AG04450 (cell line): Measurements from ENCODE around the gene UFSP1. TPM values are rescaled to one million over a fixed set of nuclear protein-coding genes. Genes with fewer than 3 reads are reported as not detected.

Source experiments
- CTCF ChIA-PET: fragments of 300-600, 350-600 bp; formaldehyde crosslinking; extraction: SDS; loops from one replicate; lab custom pipeline; 2022; ENCODE audit warnings: antibody characterized with exemption, inconsistent platforms; lab: Charles Lee
- POLR2A ChIA-PET: fragments of 350-600 bp; formaldehyde crosslinking; extraction: SDS; loops from one replicate; lab custom pipeline; 2021; ENCODE audit warnings: antibody characterized with exemption, inconsistent platforms; lab: Yijun Ruan, JAX
- DNase-seq: peaks from one replicate; pipeline ENCODE4 v3.0.0-alpha.2; 2011; ENCODE audit warnings: low read depth, low spot score
- H3K27ac ChIP-seq: one replicate; pipeline ENCODE4 v1.5.1; 2012; ENCODE audit warnings: low read depth, low read length, control low read depth
- H3K27me3 ChIP-seq: one replicate; pipeline ENCODE4 v1.6.0; 2012; ENCODE audit warnings: low read length; ENCODE audit not compliant: control insufficient read depth, insufficient read depth
- H3K4me3 ChIP-seq: 2 replicates; pipeline ENCODE4 v1.5.1; 2011; ENCODE audit warnings: mild to moderate bottlenecking, low read depth, low read length, control low read depth
- H3K9me3 ChIP-seq: 2 replicates; pipeline ENCODE4 v1.5.1; 2012; ENCODE audit warnings: low read length; ENCODE audit not compliant: control insufficient read depth, insufficient read depth
- polyA plus RNA-seq: library from polyadenylated mRNA; depleted of rRNA; stranded (reverse); fragments of >200 nt; gene quantifications from 2 replicates; pipeline ENCODE4 v1.2.3, GENCODE V29; 2011
- TF ChIP-seq, protein P1 (sequence below): IDR thresholded peaks from 2 replicates; pipeline ENCODE4 v1.5.1; 2011; ENCODE audit warnings: low read depth, low read length, control low read depth, inconsistent platforms

Gene UFSP1
- polyA plus RNA-seq, 1 experiment: 0.48 TPM

DNA sequence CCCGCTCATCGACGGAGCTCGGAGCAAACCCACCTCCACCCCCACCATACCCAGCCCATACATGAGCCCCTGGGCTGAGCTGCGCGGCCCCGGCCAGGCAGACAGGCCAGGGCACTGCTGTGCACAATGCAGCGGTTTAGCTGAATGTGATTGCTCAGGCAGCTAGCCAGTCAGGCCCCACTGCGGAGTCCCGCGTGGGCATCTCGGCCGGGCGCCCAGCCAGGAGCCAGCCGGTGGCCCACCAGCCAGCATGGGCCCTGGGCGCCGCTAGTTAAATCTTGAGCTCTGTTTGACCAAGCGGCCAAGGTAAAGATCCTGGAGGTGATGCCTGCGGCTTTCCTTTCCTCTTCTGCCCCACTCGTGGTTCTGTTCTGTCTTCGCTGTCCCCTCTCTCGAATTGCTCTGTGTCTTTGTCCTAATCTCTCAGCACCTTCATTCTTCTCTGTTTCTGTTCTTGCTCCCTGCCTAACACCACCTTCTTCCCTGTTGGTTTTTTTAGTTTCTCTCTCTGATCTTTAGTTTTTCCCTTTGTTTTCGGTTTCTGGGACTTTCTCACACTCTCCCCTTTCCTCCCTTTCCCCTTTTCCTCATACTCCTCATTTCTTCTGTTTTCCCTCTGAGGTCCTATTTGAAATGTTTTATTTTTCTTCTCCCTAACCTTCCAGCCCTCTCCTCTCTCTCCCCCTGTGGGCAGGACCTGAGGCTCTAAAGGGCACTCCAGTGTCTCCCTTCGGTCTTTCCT is 6.6 kb downstream of the UFSP1 start:
- Histone ChIP-seq H3K27me3 (no peaks in the 10 kb centered on the region), H3K9me3 (peaks cover 8% of the 10 kb centered on the region; the same call in 1 of the 2 replicates), H3K27ac (no peak overlapping the region), H3K4me3 (no peak overlapping the region)
- TF ChIP-seq, protein P1, sequence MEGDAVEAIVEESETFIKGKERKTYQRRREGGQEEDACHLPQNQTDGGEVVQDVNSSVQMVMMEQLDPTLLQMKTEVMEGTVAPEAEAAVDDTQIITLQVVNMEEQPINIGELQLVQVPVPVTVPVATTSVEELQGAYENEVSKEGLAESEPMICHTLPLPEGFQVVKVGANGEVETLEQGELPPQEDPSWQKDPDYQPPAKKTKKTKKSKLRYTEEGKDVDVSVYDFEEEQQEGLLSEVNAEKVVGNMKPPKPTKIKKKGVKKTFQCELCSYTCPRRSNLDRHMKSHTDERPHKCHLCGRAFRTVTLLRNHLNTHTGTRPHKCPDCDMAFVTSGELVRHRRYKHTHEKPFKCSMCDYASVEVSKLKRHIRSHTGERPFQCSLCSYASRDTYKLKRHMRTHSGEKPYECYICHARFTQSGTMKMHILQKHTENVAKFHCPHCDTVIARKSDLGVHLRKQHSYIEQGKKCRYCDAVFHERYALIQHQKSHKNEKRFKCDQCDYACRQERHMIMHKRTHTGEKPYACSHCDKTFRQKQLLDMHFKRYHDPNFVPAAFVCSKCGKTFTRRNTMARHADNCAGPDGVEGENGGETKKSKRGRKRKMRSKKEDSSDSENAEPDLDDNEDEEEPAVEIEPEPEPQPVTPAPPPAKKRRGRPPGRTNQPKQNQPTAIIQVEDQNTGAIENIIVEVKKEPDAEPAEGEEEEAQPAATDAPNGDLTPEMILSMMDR: no peak
- ChIA-PET CTCF (no interaction called here), POLR2A (no interaction called here)
- DNase-seq: no peak

DNA sequence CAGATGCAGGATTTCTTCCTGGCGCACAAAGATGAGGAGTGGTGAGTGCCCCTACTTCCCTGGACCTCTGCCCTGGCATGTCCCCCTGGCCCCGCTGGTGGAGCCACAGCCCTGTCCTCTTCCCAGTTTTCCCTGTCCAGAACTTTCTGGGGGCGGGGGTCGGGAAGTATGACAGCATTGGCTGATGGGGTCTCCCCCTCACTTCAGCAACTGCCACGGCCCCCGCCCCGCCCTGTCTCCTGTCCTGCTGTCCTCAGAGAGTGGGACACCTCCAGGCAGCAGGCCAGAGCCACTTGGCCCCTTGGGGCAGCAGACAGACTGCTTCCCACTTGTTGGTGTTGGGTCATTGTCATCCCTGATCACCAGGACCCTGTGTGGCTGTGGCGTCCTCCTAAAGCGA is 7.3 kb downstream of the UFSP1 start:
- Histone ChIP-seq H3K27ac (no peak overlapping the region), H3K9me3 (peaks cover 5% of the 10 kb centered on the region; the same call in 1 of the 2 replicates), H3K4me3 (no peak overlapping the region), H3K27me3 (no peaks in the 10 kb centered on the region)
- TF ChIP-seq, protein P1: no peak
- POLR2A ChIA-PET: no interaction called here
- CTCF ChIA-PET: no interaction called here
- no peak for DNase-seq

DNA sequence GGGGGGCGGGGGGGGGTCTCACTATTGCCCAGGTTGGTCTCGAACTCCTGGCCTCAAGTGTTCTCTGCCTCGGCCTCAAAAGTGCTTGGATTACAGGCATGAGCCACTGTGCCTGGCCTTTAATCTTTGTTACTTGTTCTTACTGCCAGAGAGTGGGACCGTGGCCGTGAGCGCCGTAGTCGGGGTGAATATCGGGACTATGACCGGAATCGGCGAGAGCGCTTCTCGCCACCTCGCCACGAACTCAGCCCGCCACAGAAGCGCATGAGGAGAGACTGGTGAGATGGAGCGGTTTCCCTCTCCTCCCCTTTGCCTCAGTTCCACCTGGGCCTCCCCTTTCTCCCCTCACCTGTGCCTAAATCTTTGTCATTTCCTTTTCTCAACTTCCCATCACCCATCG is 8.4 kb downstream of the UFSP1 start:
- TF ChIP-seq, protein P1: no peak
- H3K9me3 ChIP-seq: peaks cover 5% of the 10 kb centered on the region; the same call in 1 of the 2 replicates
- H3K4me3 ChIP-seq: no peak overlapping the region
- H3K27ac ChIP-seq: no peak overlapping the region
- no peaks in the 10 kb centered on the region for H3K27me3 ChIP-seq
- DNase-seq: no peak
- ChIA-PET CTCF (interaction anchor here (0.6 kb wide), 1 partner anchor 224 kb away, joined by 5 read pairs; no protein-coding TSS in a partner anchor), POLR2A (interaction anchor here (0.6 kb wide), 1 partner anchor 199 kb away, joined by 3 read pairs; no protein-coding TSS in a partner anchor)

- ChIA-PET POLR2A (interaction anchor here (0.6 kb wide), 1 partner anchor 199 kb away, joined by 3 read pairs; no protein-coding TSS in a partner anchor), CTCF (interaction anchor here (0.6 kb wide), 1 partner anchor 224 kb away, joined by 5 read pairs; no protein-coding TSS in a partner anchor)
These were observed 8.9 kb downstream of the UFSP1 start for GRCh38 chr7:100880645-100881044.

More at GRCh38 chr7:100880645-100881044, 8.9 kb downstream of the UFSP1 start:
- H3K27ac ChIP-seq: no peak overlapping the region
- no peak overlapping the region for H3K4me3 ChIP-seq
- no peak for DNase-seq
- peaks cover 5% of the 10 kb centered on the region; the same call in 1 of the 2 replicates for H3K9me3 ChIP-seq
- TF ChIP-seq, protein P1: no peak
- no peaks in the 10 kb centered on the region for H3K27me3 ChIP-seq
